SK-N-SH treated with all-trans-retinoic acid at 6 μM for 48 hours (cell line): ENCODE data around the gene RAPGEF4.

Experiments used
- CSDC2 ChIP-seq: fragments of 250-450 bp; sonication (Bioruptor Pico); IDR thresholded peaks from 2 replicates; pipeline ENCODE4 v1.5.0; 2020; ENCODE audit warnings: mild to moderate bottlenecking, moderate library complexity
- OSR1 ChIP-seq: fragments of 250-450 bp; sonication (Bioruptor Pico); IDR thresholded peaks from 2 replicates; pipeline ENCODE4 v1.8.0; 2022; ENCODE audit warnings: moderate library complexity, mild to moderate bottlenecking, inconsistent platforms
- RARB ChIP-seq: fragments of 250-450 bp; sonication (Bioruptor Pico); IDR thresholded peaks from 2 replicates; pipeline ENCODE4 v1.8.0; 2021; ENCODE audit warnings: mild to moderate bottlenecking, moderate library complexity
- TOX ChIP-seq: fragments of 250-450 bp; sonication (Bioruptor Pico); IDR thresholded peaks from 2 replicates; pipeline ENCODE4 v1.8.0; 2021; ENCODE audit warnings: mild to moderate bottlenecking, moderate library complexity, borderline replicate concordance
- ZFP30 ChIP-seq: fragments of 450-650 bp; formaldehyde crosslinking; IDR thresholded peaks from 2 replicates; pipeline ENCODE4 v1.5.0; 2022; ENCODE audit warnings: mild to moderate bottlenecking, moderate library complexity
- TF ChIP-seq, protein P1 (sequence below): fragments of 250-450 bp; sonication (Bioruptor Pico); IDR thresholded peaks from 2 replicates; pipeline ENCODE4 v1.8.0; 2021; ENCODE audit warnings: low read depth, mild to moderate bottlenecking, moderate library complexity, borderline replicate concordance
- TF ChIP-seq, protein P2 (sequence below): fragments of 250-450 bp; sonication (Bioruptor Pico); IDR thresholded peaks from 2 replicates; pipeline ENCODE4 v1.8.0; 2020; ENCODE audit warnings: mild to moderate bottlenecking, moderate library complexity, borderline replicate concordance
- TF ChIP-seq, protein P3 (sequence below): fragments of 250-450 bp; sonication (Bioruptor Pico); IDR thresholded peaks from 2 replicates; pipeline ENCODE4 v1.5.0; 2020; ENCODE audit warnings: mild to moderate bottlenecking, moderate library complexity
- TF ChIP-seq, protein P4 (sequence below): fragments of 250-450 bp; sonication (Bioruptor Pico); IDR thresholded peaks from 2 replicates; pipeline ENCODE4 v1.5.1; 2021; ENCODE audit warnings: mild to moderate bottlenecking, moderate library complexity

DNA sequence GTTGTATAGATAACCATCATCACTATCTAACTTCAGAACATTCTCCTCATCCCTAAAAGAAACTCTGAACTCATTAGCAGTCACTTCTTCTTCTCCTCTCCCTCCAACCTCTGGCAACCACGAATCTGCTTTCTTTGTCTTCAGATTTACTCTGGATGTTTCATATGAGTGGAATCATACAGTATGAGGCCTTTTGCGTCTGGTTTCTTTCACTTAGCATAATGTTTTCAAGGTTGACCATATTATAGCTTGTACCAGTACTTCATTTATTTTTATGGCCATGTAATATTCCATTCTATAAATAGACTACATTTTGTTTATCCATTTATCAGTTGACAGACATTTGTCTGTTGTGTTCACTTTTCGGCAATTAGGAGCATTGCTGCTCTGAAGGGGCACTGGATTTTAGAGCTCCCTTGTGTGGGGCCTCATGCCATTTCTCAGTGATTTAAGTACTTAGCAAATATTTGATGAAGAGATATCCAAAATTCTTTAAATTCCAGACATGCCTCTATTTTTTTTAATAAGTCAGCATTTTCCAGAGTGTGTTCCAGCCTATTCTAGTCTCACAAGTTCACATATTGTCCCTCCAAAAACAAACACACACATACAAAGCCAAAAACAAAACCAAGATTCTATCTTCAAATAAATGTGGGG, 317.5 kb downstream of the RAPGEF4 start:
- no peak for TF ChIP-seq ZFP30 (CRISPR knock-in tag)
- TF ChIP-seq, protein P1, sequence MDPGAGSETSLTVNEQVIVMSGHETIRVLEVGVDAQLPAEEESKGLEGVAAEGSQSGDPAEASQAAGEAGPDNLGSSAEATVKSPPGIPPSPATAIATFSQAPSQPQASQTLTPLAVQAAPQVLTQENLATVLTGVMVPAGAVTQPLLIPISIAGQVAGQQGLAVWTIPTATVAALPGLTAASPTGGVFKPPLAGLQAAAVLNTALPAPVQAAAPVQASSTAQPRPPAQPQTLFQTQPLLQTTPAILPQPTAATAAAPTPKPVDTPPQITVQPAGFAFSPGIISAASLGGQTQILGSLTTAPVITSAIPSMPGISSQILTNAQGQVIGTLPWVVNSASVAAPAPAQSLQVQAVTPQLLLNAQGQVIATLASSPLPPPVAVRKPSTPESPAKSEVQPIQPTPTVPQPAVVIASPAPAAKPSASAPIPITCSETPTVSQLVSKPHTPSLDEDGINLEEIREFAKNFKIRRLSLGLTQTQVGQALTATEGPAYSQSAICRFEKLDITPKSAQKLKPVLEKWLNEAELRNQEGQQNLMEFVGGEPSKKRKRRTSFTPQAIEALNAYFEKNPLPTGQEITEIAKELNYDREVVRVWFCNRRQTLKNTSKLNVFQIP (CRISPR knock-in tag): no peak
- TF ChIP-seq, protein P2, sequence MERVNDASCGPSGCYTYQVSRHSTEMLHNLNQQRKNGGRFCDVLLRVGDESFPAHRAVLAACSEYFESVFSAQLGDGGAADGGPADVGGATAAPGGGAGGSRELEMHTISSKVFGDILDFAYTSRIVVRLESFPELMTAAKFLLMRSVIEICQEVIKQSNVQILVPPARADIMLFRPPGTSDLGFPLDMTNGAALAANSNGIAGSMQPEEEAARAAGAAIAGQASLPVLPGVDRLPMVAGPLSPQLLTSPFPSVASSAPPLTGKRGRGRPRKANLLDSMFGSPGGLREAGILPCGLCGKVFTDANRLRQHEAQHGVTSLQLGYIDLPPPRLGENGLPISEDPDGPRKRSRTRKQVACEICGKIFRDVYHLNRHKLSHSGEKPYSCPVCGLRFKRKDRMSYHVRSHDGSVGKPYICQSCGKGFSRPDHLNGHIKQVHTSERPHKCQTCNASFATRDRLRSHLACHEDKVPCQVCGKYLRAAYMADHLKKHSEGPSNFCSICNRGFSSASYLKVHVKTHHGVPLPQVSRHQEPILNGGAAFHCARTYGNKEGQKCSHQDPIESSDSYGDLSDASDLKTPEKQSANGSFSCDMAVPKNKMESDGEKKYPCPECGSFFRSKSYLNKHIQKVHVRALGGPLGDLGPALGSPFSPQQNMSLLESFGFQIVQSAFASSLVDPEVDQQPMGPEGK: no peak
- TF ChIP-seq TOX (CRISPR knock-in tag): no peak
- TF ChIP-seq RARB: no peak
- no peak for TF ChIP-seq CSDC2
- TF ChIP-seq, protein P3, sequence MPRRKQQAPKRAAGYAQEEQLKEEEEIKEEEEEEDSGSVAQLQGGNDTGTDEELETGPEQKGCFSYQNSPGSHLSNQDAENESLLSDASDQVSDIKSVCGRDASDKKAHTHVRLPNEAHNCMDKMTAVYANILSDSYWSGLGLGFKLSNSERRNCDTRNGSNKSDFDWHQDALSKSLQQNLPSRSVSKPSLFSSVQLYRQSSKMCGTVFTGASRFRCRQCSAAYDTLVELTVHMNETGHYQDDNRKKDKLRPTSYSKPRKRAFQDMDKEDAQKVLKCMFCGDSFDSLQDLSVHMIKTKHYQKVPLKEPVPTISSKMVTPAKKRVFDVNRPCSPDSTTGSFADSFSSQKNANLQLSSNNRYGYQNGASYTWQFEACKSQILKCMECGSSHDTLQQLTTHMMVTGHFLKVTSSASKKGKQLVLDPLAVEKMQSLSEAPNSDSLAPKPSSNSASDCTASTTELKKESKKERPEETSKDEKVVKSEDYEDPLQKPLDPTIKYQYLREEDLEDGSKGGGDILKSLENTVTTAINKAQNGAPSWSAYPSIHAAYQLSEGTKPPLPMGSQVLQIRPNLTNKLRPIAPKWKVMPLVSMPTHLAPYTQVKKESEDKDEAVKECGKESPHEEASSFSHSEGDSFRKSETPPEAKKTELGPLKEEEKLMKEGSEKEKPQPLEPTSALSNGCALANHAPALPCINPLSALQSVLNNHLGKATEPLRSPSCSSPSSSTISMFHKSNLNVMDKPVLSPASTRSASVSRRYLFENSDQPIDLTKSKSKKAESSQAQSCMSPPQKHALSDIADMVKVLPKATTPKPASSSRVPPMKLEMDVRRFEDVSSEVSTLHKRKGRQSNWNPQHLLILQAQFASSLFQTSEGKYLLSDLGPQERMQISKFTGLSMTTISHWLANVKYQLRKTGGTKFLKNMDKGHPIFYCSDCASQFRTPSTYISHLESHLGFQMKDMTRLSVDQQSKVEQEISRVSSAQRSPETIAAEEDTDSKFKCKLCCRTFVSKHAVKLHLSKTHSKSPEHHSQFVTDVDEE (CRISPR knock-in tag): no peak
- TF ChIP-seq OSR1: no peak
- TF ChIP-seq, protein P4, sequence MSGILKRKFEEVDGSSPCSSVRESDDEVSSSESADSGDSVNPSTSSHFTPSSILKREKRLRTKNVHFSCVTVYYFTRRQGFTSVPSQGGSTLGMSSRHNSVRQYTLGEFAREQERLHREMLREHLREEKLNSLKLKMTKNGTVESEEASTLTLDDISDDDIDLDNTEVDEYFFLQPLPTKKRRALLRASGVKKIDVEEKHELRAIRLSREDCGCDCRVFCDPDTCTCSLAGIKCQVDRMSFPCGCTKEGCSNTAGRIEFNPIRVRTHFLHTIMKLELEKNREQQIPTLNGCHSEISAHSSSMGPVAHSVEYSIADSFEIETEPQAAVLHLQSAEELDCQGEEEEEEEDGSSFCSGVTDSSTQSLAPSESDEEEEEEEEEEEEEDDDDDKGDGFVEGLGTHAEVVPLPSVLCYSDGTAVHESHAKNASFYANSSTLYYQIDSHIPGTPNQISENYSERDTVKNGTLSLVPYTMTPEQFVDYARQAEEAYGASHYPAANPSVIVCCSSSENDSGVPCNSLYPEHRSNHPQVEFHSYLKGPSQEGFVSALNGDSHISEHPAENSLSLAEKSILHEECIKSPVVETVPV (CRISPR knock-in tag): no peak
